T1000 (cell line): ENCODE data around the gene APOL2.
"Not testable (repeated sequence)": the region's sequence is repeated elsewhere in the genome, so short reads cannot be mapped to it uniquely, and the experiment has no call there.

Experiments
- DNase-seq: peaks from one replicate; lab custom pipeline; 2025; ENCODE audit warnings: mixed read lengths; lab: John Stamatoyannopoulos, UW

APOL2 gene

DNA sequence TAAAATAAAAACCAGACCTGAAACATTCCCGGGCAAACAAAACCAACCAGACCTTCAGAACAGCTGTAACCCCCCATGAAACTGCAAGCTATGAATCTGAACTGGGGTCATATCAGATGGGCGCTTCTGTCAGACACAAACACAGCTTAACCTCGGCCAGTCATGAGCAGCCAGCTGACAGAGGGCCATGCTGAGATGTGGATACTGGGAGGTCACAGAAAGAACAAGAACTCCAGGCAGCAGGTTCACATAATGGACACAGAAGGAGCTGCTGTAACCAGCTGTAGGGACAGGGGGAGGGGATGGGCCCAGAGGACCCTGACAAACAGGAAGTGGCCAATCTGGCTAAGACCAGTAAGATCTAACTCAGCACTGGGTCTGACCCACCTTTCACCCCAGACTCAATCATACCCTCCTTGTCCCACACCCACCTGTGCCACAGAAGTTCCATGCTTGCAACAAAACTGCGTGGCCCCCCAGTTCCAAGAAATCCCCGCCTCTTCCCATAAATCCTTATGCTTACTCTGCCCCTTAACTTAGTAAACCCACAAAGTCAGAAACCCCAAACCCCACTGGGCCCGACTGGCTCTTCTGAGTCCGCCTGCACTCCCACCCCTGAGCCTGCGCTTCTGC, 41.7 kb downstream of the APOL2 start:
- DNase-seq: no peak

DNA sequence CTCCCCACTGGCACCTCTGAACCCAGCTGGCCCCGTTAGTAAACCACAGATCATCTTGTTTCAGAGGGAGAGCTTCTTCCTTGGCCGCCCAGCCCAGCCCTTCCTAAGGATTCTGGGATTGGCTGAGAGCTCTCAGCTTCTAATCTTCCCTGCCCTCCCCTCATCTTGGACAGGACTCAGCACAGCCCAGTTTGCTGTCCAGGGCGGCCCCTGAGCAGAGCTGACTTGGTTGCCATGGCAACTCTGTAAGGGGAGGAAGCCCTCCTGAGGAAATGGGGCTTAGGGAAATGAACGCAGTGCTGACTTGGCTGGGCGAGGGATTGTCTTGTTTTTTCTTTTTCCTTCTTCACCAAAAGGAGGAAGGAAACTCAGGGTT, 42.3 kb downstream of the APOL2 start:
- no peak for DNase-seq

DNA sequence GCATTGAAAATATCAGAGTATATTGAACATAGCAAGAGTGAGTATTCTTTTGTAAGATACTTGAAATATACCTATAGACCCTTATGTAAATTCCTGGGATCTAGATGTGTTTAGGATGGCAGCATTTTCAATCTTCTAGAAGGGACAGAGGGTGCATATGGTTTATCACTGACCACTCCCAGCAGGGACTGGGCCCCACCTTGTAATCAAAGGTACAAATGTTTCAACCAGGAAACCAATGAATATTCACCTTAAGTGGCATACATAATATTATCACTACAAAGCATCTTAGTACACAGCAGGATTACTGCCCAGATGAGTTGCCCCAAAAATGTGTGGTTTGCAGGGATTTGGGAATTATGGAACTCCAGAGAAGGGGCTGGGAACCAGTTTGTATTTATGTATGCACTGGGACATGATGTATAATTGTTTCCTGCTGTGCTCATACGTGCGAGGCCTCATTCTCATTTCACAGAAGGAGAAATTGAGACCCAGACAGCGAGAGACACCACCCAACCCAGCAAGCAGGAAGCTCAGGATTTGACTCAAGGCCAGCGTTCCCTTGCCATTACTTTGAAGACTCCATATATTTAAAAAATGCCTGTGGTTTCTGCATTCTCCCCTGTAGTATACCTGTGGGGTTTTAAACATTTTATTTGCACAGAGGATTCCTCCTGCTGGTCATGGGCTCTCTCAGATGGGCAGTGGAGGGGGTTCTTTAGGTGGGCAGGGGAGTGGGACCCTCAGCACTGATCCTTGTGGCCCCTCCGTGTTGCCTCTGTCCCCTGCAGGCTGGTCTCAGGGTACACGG, 42.9 kb downstream of the APOL2 start:
- no peak for DNase-seq

DNA sequence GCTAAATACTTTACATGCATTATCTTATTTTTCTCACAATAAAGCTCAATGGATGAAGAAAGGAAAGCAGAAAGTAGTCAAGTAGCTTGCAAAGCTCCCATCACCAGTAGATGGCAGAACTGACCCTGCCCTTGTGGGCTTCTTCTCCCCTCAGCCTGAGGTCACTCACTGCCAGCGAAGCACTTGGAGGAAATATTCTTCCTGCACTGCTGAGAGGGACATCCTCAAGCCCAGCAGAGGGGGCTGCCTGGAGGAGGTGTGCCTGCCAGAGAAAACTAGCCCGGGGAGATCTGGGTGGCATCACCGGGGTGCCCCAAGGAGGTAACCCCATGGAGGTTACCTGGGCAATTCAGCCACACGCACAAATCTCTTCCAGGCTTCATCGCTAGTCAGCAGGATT, 44.4 kb downstream of the APOL2 start:
- no peak for DNase-seq

- DNase-seq: no peak
Measured at GRCh38 chr22:36194385-36194784, 44.9 kb downstream of the APOL2 start.

DNA sequence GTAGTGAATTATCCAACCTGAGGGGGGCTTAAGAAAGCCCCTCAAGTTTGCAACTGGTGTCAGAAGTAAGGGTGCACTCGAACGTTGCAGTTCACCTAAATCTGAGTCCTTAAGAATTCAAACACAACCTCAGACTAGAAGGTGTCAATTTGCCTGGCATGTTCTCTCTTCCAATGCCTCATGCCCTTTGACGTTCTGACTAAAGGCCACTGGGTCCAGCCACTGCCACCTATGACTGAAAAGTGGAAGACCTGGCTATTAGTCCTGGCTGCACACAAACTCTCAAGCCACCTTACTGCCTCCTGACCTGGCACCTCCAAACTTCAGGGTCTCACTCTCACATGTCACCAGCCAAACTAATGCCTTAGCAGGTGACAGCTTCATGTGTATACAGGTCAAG, 45.8 kb downstream of the APOL2 start:
- no peak for DNase-seq

- DNase-seq: no peak
Measured at GRCh38 chr22:36193171-36193570, 46.2 kb downstream of the APOL2 start.

- DNase-seq: no peak
Measured at GRCh38 chr22:36192542-36192941, 46.8 kb downstream of the APOL2 start.

DNA sequence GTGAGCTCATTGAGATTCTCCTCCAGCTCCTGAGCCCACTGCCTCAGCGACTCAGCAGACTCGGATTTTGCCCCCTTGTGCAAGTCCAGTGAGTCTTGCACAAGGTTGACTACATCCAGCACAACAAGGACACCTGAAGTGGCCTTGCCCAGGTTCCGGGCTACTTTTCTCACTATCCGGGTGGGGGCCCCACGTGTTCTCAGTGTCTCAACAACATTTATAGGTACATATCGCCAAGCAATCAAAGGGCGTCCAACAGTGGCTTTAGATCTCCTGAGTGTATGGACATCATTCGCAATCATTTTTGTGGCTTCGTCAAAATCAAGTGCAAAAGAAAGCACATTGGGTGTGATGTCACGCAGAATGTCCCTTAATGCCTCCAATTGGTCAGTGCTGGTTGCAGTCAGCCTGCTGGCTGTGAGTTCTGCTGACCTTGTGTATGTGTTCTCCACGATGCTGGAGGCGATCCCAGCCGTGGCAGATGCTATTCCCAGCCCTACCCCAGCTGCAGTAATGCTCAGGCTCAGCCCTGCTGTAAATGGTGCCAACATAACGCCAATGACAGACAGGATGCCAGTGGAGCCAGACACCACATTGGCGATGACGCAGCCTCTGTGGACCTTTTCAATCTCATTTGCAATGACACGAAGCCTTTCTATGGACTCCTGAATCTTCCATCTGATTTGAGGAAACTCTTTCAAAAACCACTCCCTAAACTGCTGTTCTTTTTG, 48.1 kb downstream of the APOL2 start:
- DNase-seq: no peak

DNA sequence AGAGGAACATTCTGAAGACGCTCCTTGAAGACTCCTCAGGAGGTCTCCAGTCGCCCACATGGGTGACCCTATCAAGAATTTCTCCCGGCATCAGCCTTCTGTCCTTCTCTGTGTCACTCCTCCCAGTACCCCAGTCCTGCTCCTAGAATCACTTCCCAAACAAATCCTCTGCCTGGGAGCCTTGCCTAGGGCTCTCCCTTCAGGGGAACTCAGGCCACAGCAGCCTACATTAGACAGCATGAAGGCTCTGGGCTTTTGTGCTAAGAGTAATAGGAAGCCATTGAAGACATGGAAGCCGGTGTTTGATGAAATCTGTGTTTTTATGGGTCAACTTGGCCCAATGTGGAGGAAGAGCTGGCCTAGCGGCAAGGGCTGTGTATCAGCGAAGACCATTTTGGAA, 51.5 kb downstream of the APOL2 start:
- not testable (repeated sequence) for DNase-seq

GRCh38 chr22:36185828-36186624, 53.3 kb downstream of the APOL2 start:
- DNase-seq: no peak

- DNase-seq: no peak
Measured at GRCh38 chr22:36184433-36185025, 54.8 kb downstream of the APOL2 start.

- DNase-seq: no peak
Measured at GRCh38 chr22:36183446-36183845, 55.9 kb downstream of the APOL2 start.

GRCh38 chr22:36182857-36183256, 56.5 kb downstream of the APOL2 start:
- no peak for DNase-seq

- no peak for DNase-seq
Measured at GRCh38 chr22:36182056-36182455, 57.3 kb downstream of the APOL2 start.

DNA sequence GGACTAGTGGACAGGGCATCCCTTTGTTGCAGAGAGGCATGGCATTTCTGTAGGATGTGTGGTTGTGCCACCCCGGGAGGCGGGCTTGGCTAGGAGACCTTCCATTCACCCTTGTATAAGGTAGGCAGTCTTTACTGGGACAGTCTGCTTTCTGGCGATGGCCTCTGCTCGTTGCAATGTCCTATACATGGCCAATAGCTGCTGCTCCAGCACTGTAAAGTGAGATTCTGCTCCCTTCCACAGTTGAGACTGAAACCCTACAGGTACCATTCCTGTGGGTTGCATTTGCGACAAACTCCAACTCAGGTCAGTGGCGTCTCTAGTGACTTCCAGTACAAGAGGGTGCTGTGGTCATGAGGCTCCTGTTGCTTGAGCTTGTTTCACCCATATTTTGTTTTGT, 58.4 kb downstream of the APOL2 start:
- DNase-seq: no peak

DNA sequence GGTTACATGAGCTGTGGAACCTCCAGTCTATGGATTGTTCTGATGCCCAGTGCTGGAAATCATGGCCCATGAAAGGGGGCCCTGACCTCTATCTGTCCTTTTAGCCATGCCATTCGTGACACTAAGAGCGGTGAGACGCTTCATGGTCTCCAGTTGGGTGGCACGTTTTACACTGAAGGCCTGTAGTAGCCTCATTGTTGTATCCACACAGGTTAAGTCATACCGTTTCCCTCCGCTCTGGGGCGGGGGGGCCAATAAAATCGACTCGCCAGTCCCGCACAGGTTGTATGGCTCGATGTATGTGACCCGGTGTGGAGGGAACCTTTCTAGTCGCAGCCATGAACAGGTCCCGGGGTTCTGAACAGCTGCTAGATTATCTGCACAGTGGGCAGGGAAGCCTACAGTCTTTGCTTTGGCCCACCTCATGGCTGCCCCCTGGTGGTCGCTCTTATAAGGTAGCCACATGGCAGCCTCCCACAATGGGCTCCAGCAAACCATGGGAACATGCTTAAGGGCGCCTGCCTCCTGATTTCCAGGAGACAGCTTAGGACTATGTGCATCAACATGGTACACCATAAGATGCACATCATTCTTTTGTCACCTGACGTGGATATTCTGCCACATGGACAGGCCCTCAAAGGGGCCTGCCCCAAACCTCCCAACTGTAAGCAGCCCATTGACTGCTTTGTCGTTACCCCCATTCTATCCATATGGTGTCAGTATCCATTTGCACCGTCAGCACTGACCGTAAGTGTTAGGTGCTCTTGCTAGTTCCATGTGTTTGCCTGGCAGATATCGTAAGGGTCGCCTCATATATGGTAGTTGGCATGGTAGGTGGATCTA, 59.1 kb downstream of the APOL2 start:
- DNase-seq: no peak

GRCh38 chr22:36177160-36177559, 62.2 kb downstream of the APOL2 start:
- no peak for DNase-seq
